Measurements from ENCODE around the gene VWA5A.

- TF ChIP-seq EZH2phosphoT487 (IDR thresholded peaks at IDR 0.05; ENCODE audit: low read depth) (no peak), CTCF (IDR thresholded peaks at IDR 0.05; ENCODE audit: low read depth, low read length) (no peak)
Observed at GRCh38 chr11:124078591-124078990, 36.7 kb upstream of the VWA5A start.

All from OCI-LY3 (cell line).